Mucosa of descending colon (tissue), 3 donors: Measurements from ENCODE around the gene SIGLEC12. TPM values are rescaled to one million over a fixed set of nuclear protein-coding genes. Genes with fewer than 3 reads are reported as not detected.

Experiments
- ATAC-seq: fragments of 200-7000 bp; cut with Tn5 transposase; one replicate; pipeline ENCODE4 v1.9.1; 2020; ENCODE audit warnings: mild to moderate bottlenecking, moderate library complexity
- DNase-seq, 3 donors: peaks; one replicate each; pipeline ENCODE4 v3.0.0-alpha.2; 2020
- H3K36me3 ChIP-seq: fragments of 200-600 bp; one replicate; pipeline ENCODE4 v1.8.0; 2021; ENCODE audit warnings: low read depth, mild to moderate bottlenecking
- H3K4me1 ChIP-seq: fragments of 200-600 bp; one replicate; pipeline ENCODE4 v1.8.0; 2021; ENCODE audit warnings: low read depth, mild to moderate bottlenecking
- H3K4me3 ChIP-seq: fragments of 200-600 bp; one replicate; pipeline ENCODE4 v1.8.0; 2021; ENCODE audit warnings: mild to moderate bottlenecking
- H3K9me3 ChIP-seq: fragments of 200-600 bp; one replicate; pipeline ENCODE4 v1.8.0; 2021; ENCODE audit warnings: mild to moderate bottlenecking
- CTCF ChIP-seq: fragments of 200-600 bp; IDR thresholded peaks from one replicate; pipeline ENCODE4 v1.8.0; 2022; ENCODE audit warnings: antibody characterized with exemption, mild to moderate bottlenecking
- intact Hi-C, 2 donors: fragments of 100-400 bp; cut with DNase I in 1 of 2; cut with micrococcal nuclease in 1 of 2; formaldehyde crosslinking; loops; one replicate each; pipeline versions ENCODE4 v1.11.0 to v1.11.1; 2022; cut with DNase I, micrococcal nuclease
- total RNA-seq, 3 donors: library from RNA; stranded (reverse); fragmentation: NEBNext Ultra II Directional in 2 of 3; extraction: Animal tissue kit (Norgen Biotek cat#: 25700) in 2 of 3; gene quantifications; one replicate each; pipeline versions ENCODE4 v1.2.1 to v1.2.4, GENCODE V29; 2021 to 2023
- donor health status: DM: no; HTN: no; CAD: no; lungs with moderate emphysema.
- donor health status: DM: no; HTN: no; CAD: no.
- donor health status: DM: no; HTN: yes; CAD: no.

Gene SIGLEC12
- total RNA-seq, 3 donors from 2014 or later, result 0.22 to 1.5 TPM; not detected in 1

GRCh38 chr19:51541458-51542357, 40.1 kb upstream of the SIGLEC12 start:
- DNase-seq (no peak), ATAC-seq (no peak)
- H3K4me3 ChIP-seq, result no peak overlapping the region
- no peak for TF ChIP-seq CTCF
- H3K36me3 ChIP-seq, result no peaks in the 10 kb centered on the region
- H3K4me1 ChIP-seq, result no peaks in the 10 kb centered on the region
- intact Hi-C loops, result no loop called here
- no peaks in the 10 kb centered on the region for H3K9me3 ChIP-seq

- intact Hi-C loops, result no loop called here
- Histone ChIP-seq H3K4me3 (no peak overlapping the region), H3K9me3 (no peaks in the 10 kb centered on the region), H3K4me1 (no peaks in the 10 kb centered on the region), H3K36me3 (no peaks in the 10 kb centered on the region)
- TF ChIP-seq CTCF, result no peak
- DNase-seq (no peak), ATAC-seq (no peak)
These were observed 38.3 kb upstream of the SIGLEC12 start for GRCh38 chr19:51539821-51540366.

GRCh38 chr19:51535535-51535934, 33.9 kb upstream of the SIGLEC12 start:
- Histone ChIP-seq H3K9me3 (no peaks in the 10 kb centered on the region), H3K4me1 (no peaks in the 10 kb centered on the region), H3K4me3 (no peak overlapping the region), H3K36me3 (no peaks in the 10 kb centered on the region)
- ATAC-seq, result no peak
- no peak for DNase-seq
- intact Hi-C loops, result no loop called here
- no peak for TF ChIP-seq CTCF

- no peaks in the 10 kb centered on the region for H3K9me3 ChIP-seq
- intact Hi-C loops, result no loop called here
- TF ChIP-seq CTCF, result no peak
- no peaks in the 10 kb centered on the region for H3K36me3 ChIP-seq
- DNase-seq, result peak; percentile 38 to 76 (median 59)
- H3K4me3 ChIP-seq, result no peak within 1 kb of the TSS
- no peaks in the 10 kb centered on the region for H3K4me1 ChIP-seq
- peak; percentile 82 for ATAC-seq
These were observed 30.0 kb upstream of the SIGLEC12 start, which contains the start of gene SIGLEC6 for GRCh38 chr19:51531349-51532315. TSS of gene SIGLEC6 (minus strand) at chr19:51531670. CDS start at chr19:51531648, 22 bp downstream.

GRCh38 chr19:51530616-51531015, 29.0 kb upstream of the SIGLEC12 start:
- no peak for TF ChIP-seq CTCF

More at GRCh38 chr19:51530616-51531015, 29.0 kb upstream of the SIGLEC12 start:
- DNase-seq (no peak), ATAC-seq (no peak)
- Histone ChIP-seq H3K36me3 (no peaks in the 10 kb centered on the region), H3K9me3 (no peaks in the 10 kb centered on the region), H3K4me3 (no peak overlapping the region), H3K4me1 (no peaks in the 10 kb centered on the region)
- intact Hi-C loops, result no loop called here
